ENCODE results near the gene BICRAL. TPM values are rescaled to one million over a fixed set of nuclear protein-coding genes. Genes with fewer than 3 reads are reported as not detected.
A peak's percentile ranks its signal among the peaks of the same experiment; 100 is the strongest.
"Not testable (repeated sequence)": the region's sequence is repeated elsewhere in the genome, so short reads cannot be mapped to it uniquely, and the experiment has no call there.

Gene BICRAL
- total RNA-seq, 2 donors from 2014 or later = 9.6 to 14.1 TPM

- Histone ChIP-seq H3K36me3 (no peaks in the 10 kb centered on the region), H3K27ac (no peak overlapping the region), H3K9me3 (no peaks in the 10 kb centered on the region), H3K4me3 (no peak overlapping the region), H3K4me1 (peaks cover 0 to 4% of the 10 kb centered on the region in 2 donors), H3K27me3 (no peaks in the 10 kb centered on the region)
- no peak for TF ChIP-seq CTCF (IDR thresholded peaks at IDR 0.05)
- DNase-seq (ENCODE audit: low spot score) = no peak
These were observed 13.8 kb downstream of the BICRAL start for GRCh38 chr6:42795651-42796050.

GRCh38 chr6:42796171-42796570 is 14.3 kb downstream of the BICRAL start:
- no peaks in the 10 kb centered on the region for H3K27me3 ChIP-seq
- H3K4me1 ChIP-seq = no peaks in the 10 kb centered on the region
- no peak overlapping the region for H3K4me3 ChIP-seq
- no peaks in the 10 kb centered on the region for H3K9me3 ChIP-seq
- H3K36me3 ChIP-seq = no peaks in the 10 kb centered on the region
- no peak for TF ChIP-seq CTCF (IDR thresholded peaks at IDR 0.05)
- DNase-seq (ENCODE audit: low spot score) = no peak
- no peak overlapping the region for H3K27ac ChIP-seq

- H3K27ac ChIP-seq; H3K4me1 ChIP-seq; DNase-seq (ENCODE audit: low spot score); H3K27me3 ChIP-seq; H3K36me3 ChIP-seq; H3K4me3 ChIP-seq; H3K9me3 ChIP-seq: not testable (repeated sequence)
These were observed 15.8 kb downstream of the BICRAL start for GRCh38 chr6:42797696-42798095.

- Histone ChIP-seq H3K27me3 (no peaks in the 10 kb centered on the region), H3K36me3 (no peaks in the 10 kb centered on the region), H3K9me3 (no peaks in the 10 kb centered on the region), H3K4me1 (peaks cover 0 to 8% of the 10 kb centered on the region in 2 donors), H3K4me3 (no peak overlapping the region), H3K27ac (no peak overlapping the region)
- DNase-seq (ENCODE audit: low spot score) = no peak
- TF ChIP-seq CTCF (IDR thresholded peaks at IDR 0.05) = no peak
These were observed 23.5 kb downstream of the BICRAL start for GRCh38 chr6:42805297-42805861.

GRCh38 chr6:42806359-42806758 is 24.5 kb downstream of the BICRAL start:
- H3K27me3 ChIP-seq; H3K27ac ChIP-seq; H3K4me3 ChIP-seq; H3K4me1 ChIP-seq; DNase-seq (ENCODE audit: low spot score); H3K9me3 ChIP-seq; H3K36me3 ChIP-seq: not testable (repeated sequence)

GRCh38 chr6:42808492-42809483 is 26.9 kb downstream of the BICRAL start:
- Histone ChIP-seq H3K27ac (peak overlapping the region; percentile 32 to 60), H3K27me3 (no peaks in the 10 kb centered on the region), H3K4me1 (peaks cover 0 to 8% of the 10 kb centered on the region in 2 donors), H3K4me3 (no peak overlapping the region), H3K9me3 (no peaks in the 10 kb centered on the region), H3K36me3 (no peaks in the 10 kb centered on the region)
- no peak for TF ChIP-seq CTCF (IDR thresholded peaks at IDR 0.05)
- no peak for DNase-seq (ENCODE audit: low spot score)

Data from right atrium auricular region (tissue), 2 donors.